Renal pelvis (tissue), 4 donors: ENCODE results near the gene VAMP8. TPM values are rescaled to one million over a fixed set of nuclear protein-coding genes. Genes with fewer than 3 reads are reported as not detected.
A peak's percentile ranks its signal among the peaks of the same experiment; 100 is the strongest.
"Not testable (repeated sequence)": the region's sequence is repeated elsewhere in the genome, so short reads cannot be mapped to it uniquely, and the experiment has no call there.

Source experiments
- DNase-seq: peaks from one replicate; pipeline ENCODE4 v3.0.0-alpha.2; 2013
- polyA plus RNA-seq, 3 donors: library from polyadenylated mRNA; unstranded; fragments of 120-200 nt; gene quantifications; one replicate each; pipeline ENCODE4 v1.2.1, GENCODE V29; 2013; ENCODE audit not compliant: insufficient read length in 3 of 3

The VAMP8 gene
- polyA plus RNA-seq, 3 donors = 85.7 to 106 (median 103) TPM

DNA sequence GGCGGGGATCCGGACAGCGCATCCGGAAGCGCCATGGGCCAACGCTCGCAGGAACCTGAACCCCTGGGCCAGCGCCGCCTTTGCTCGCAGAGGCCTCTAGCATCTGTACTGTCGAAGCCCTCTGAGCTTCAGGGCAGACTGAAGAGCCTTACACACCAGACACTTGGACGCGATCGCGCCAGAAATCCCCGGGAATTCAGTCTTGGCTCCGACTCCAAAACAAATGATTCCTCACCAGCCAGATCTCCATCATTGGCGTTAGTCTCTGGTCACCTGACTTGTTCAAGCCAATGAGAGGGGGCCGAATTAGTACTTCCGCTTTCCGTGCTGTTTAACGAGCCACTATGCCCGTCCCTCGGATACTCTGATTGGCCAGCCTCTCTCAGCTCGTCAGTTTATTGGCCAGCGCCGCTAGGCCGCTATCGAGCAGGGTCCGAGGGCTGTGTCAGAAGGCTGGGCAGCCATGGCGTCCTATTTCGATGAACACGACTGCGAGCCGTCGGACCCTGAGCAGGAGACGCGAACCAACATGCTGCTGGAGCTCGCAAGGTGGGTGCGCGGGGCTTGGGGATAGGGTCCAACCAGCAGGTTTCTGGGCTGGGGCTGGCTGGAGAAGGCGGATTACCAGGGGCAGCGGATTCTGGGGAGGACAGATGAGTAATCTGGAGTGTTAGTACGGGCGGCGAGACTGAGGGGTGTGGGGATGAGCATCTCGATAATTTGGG lies 18.1 kb downstream of the VAMP8 start, which contains the start of gene RNF181:
Gene RNF181 (plus strand): TSS at position 445 of the 725 bp plus-strand sequence. CDS start 19 bp downstream, at position 464.
- DNase-seq = peak; percentile 98

DNA sequence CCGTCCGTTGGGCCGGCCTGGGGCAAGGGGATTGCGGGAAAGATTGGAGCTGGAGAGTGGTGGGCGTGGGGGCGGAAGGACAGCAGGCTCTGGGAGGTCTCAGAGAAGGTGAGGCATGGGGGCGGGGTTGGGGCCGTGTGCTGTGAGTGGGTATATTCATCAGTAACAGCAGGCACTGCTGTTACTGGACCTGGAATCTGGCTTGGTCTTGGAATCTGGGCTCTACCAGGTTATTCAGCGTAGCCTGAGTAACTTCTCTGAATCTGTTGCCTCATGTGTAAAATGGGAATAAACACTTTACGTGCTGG lies 18.6 kb downstream of the VAMP8 start:
- DNase-seq = no peak

DNA sequence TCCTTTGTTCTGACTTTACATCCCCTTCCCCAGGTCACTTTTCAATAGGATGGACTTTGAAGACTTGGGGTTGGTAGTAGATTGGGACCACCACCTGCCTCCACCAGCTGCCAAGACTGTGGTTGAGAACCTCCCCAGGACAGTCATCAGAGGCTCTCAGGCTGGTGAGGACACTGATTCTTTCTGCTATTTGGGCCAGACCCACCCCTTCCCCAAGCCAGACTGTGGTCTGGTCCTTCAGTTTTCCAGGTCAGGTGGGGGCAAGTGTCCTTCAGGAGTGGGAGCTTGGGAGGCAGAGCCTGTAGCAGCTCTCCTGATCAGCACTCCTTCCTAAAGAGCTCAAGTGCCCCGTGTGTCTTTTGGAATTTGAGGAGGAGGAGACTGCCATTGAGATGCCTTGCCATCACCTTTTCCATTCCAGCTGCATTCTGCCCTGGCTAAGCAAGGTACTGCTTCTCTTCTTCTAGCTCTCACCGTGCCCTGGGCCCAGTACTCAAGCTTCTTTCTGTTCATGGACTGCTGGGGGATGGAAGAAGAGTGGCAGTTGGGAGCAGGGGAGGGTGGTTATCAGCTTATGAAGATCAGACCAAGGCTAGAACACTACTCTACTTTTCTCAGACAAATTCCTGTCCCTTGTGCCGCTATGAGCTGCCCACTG lies 19.2 kb downstream of the VAMP8 start:
- DNase-seq = no peak

DNA sequence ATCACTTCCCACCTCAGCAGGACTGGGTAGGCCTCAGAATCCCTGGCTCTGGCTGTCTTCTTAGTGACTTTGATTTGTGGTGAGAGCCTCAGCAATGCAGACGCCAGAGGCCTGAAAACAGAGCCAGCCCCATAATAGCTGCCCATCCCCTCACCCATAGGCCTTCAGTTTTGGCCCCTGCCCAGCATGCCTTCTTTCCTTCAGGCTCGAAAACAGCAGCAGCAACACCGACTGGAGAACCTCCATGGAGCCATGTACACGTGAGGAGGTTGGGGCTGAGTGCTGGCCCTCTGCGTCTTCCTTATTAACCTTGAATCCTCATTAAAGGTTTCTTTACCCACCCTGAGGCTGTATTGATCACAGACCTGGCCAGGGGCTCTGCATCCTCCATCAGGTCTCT lies 19.9 kb downstream of the VAMP8 start:
- DNase-seq = no peak

DNA sequence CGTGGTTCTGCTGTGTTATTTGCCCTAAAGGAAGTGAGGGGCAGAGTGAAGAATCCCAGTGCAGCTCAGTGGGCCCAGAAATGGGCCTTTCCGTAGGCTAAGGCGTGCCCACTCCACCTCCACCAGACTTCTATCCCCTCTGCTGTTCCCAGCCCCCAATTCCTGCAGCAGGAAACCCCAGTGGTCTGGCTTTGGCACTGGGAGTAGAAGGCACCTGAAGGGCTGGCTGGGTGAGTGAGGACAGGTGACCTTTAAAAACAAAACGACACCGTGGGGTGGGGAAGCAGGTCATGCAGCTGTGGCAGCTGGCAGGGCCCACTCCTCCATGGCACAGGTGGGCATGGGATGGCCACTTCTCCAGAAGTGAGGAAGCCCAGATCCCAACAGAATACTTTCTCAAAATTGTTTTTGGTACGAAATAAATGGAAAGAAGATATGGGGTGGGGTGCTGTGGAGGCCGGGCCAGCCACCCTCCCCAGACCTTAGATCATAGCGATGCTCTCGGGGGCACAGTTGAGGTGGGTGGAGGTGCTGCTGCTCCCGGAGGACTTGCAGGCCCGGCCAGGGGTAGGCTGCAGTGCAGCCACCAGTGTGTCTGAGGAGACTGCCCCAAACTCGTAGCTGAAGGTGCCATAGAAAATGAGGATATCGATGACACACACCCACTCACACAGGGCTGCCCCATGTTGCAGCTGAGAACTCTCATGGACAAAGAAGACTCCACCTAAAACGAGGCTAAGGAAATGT lies 21.4 kb downstream of the VAMP8 start:
- no peak for DNase-seq

DNA sequence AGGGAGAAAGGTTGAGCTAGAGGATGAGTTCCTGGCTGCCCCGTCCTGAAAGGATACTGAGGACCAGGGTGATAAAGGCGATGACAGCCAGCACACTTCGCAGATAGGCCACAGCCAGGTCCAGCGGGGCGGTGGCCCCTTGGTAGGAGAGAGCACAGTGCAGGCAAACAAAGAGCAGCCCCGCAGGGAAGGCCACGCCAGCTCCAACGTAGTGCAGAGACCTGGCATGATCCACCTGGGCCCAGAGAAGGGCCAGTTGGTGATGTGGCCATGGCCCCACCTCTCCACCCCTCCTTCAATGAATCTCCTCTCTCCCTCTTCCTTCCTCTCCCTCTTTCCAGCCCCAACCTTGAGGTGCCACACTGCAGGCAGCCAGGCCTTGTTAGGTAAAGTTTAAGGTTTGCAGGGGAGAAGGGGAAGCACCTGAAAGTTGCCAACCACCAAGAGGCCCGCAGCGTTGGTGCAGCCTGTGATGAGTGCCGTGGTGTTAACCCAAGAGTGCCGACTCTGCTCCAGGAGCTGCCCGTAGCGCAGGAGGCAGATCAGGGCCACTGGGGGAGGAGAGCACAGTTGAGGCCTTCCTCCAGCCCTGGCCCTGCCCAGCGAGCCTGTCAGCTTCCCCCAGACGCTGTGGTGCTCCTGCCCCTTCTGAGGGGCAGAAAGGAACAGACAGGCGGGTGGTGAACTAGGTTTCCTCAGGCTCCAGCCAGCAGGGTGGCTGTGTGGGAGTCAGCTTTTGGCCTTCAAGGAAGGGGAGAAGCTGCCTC lies 22.3 kb downstream of the VAMP8 start:
- no peak for DNase-seq

DNA sequence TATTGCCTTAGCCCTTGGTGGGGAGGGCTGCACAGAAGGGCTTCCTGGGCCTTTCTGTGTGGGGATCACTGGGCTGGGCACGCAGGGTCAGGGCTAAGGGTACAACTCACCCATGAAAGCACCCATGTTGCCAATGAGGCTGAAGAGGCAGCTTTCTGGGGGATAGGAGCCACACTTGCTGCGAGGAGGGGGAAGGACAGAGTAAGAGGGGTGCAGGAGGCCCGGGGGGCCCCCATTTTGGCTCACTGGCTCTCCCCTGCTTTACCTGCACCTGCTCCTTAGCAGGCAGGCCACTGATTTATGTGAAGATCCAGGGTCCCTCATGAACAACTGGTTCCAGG lies 22.8 kb downstream of the VAMP8 start:
- no peak for DNase-seq

DNA sequence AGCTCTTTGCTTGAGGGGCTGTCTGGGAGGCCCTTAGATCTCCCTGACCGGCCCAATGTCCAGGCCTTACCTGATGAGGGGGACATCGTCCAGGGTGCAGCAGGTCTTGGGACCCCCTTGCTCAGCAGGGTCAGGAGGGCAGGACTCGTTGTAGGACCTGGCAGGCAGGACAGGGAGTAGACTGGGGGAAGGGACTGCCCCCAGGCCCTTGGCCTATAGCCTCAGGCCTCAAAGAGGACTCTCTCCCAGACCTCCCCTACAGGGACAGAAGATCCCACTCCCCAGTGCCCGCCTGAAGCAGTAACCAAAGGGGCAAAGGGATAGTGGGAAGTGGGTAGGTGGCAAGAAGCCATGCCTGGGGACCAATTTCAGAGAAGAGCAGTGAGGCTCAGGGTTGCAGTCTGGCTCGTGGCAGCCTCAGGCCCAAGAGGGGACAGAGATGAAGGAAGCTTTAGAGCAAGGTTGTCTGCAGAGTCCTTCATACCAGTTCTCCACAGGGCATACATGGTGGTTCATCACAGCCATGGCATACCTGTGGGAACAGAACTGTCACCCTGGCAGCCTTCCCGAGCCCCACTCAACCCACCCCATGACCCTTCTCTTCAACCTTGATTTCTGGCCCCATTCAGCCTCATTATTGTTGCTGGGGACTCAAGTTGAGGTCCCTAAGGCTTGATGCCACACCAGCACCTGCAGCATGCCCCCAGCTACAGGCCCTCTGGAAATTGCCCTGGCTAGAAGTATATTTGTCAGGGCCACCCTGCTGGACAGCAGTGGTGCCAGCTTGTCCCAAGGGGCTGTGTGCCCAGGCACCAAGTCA lies 23.8 kb downstream of the VAMP8 start:
- no peak for DNase-seq

DNA sequence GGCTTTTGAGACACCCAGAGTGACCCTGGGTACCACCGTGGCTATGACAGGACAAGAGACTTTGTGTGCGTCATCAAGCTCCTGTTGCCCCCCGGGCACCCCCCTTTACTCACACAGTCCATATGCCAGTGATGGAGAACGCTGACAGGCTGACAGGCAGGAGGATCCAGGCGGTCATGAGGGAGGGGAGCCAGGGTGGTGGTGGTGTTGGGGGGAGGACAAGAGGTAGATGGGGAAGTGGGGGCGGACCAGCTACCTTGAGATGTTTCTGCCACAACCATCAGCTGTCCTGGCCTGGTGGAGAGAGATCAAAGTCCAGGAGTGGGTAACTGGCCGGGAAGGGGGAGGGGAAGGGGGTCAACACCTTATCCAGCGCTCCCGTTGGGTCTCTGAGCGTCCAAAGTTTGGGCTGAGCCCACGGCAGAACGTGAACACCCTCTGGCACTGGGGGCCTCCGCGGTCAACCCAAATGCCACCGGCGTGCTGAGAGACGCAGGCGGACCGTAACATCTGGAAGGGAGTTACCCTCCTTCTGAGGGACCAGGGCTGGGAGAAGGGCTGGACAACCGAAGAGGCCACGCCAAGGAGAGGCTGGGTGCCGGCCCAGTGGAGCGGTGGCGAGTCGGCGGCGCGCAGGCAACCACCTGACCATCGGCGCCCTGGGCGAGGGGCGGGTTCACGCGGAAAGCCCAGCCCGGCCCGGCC lies 24.5 kb downstream of the VAMP8 start:
- DNase-seq = no peak

DNA sequence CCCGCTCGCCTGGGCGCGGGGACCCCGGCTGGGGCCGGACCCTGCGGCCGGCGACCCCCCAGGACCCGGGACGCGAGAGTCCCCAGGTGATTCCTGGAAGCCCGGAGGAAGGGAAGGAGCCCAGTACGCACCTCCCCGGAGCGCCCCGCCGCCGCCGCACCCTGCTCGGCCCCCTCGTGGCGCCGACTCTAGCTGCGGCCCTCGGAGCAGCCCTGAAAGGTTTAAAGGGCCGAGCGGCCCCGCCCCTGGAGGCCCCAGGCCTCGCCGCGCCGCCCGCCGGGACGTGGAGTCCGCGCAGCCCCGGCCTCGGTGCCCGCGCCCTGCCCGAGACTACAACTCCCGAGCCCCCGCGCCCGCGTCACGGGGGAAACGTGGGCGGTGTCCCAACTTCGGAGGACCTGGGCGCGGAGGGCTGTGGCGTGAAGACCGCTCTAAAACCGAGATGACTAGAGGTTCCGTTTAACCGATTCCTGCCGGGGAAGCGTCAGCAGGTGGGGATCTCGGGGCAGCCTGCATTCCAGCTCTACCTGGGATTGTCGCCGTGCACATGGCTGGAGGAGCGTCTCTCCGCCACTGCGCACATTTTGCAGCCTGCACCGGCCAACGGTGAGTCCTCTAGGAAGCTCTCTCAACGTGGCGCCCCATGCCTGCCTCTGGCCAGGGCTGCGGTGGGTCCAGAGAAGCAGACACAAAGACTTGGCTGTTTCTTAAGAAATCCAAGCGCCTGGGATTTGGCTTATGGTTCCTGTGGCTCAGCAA lies 25.3 kb downstream of the VAMP8 start, which contains the start of gene TMEM150A:
Gene TMEM150A (minus strand): TSS at position 223 of the 759 bp plus-strand sequence. CDS start 750 bp downstream, outside the sequence.
- DNase-seq = peak; percentile 93

DNA sequence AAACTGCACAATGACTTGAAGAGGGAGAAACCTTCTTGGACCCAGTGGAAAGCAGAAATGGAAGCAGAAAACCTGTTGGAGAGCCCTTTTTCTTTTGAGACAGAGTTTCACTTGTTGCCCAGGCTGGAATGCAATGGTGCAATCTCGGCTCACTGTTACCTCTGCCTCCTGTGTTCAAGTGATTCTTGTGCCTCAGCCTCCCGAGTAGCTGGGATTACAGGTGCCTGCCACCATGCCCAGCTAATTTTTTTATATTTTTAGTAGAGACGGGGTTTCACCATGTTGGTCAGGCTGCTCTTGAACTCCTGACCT lies 26.7 kb downstream of the VAMP8 start:
- DNase-seq = not testable (repeated sequence)

DNA sequence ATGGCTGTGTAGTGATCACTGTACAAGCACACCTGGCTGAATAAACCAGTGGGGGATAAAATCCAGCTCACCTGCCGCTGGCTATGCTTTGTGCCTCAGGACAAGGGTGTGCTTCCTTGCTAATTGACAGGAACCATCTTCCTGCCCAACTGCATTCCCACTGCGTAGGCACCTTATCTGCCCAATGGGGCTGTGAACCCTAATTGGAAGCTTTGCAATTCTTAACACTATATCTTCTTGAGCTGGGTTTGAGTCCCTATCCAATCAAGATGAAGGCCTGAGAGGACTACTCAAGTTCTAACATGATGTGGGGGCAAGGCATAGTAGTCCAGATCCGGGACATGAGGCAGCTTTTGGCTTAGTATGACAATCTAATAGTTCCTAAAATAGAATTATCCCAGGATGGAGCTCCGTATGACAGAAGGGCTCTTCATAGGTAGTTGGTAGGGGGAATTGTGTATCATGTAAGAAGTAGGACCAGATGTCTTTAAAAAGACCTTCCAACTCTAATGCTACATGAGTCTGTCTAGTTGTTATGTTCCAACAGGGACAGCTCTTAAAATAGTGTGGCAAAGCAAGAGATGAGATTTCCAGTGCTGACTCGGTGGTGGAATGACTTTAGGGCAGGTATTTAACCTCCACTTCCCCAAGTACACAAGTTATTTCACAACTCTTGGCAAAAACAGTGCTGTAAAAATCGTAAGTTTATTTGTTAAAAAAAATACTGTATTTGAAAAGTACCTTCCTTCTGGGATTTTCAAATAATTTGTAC lies 27.4 kb downstream of the VAMP8 start:
- no peak for DNase-seq

DNA sequence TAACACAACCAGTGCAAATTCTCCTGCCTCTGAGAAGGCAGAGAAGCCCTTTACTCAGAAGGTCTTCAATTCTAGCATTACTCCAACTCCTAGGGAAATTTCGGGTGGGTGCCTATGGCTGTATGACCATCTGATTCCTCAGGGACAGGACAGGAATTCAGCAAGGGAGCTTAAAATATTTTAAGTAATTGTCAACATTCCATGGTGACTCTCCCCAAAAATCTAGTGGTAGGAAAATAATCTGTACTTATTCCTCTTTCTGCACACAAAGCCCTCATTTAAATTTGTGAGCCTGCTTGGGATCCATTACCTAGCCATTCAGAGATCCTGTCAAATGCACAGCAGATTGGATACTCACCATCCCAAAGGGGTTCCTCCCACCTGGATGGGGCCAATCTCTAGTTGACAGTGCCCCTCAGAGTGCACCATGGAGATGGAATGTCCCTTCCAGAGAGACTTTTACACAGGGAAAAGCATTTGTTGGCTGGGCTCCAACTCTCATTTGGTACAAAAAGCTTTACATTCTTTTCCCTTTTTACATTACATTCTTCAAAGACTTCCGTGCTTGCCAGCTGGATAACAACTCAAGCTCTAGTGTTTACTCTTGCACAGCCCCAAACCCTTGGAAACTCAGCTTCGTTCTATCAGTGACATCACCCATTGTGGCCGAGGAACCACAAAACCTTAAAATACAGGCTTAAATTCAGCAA lies 28.2 kb downstream of the VAMP8 start:
- DNase-seq = peak; percentile 77

DNA sequence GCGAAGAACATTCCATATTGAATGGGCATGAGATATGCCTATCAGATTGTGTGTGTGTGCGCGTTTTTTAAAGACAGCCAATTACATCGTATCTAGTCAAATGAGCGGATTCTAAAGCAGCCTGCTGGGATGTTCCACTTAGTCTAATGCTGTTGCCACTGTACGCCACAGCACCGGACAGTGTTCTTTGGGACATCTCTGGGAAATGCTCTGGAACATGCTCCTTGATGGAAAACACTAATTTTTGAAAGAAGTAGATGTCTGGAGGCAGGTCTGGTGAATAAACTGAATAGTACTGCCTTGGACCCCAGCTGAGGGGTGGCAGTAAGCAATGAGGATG lies 28.7 kb downstream of the VAMP8 start:
- no peak for DNase-seq

DNA sequence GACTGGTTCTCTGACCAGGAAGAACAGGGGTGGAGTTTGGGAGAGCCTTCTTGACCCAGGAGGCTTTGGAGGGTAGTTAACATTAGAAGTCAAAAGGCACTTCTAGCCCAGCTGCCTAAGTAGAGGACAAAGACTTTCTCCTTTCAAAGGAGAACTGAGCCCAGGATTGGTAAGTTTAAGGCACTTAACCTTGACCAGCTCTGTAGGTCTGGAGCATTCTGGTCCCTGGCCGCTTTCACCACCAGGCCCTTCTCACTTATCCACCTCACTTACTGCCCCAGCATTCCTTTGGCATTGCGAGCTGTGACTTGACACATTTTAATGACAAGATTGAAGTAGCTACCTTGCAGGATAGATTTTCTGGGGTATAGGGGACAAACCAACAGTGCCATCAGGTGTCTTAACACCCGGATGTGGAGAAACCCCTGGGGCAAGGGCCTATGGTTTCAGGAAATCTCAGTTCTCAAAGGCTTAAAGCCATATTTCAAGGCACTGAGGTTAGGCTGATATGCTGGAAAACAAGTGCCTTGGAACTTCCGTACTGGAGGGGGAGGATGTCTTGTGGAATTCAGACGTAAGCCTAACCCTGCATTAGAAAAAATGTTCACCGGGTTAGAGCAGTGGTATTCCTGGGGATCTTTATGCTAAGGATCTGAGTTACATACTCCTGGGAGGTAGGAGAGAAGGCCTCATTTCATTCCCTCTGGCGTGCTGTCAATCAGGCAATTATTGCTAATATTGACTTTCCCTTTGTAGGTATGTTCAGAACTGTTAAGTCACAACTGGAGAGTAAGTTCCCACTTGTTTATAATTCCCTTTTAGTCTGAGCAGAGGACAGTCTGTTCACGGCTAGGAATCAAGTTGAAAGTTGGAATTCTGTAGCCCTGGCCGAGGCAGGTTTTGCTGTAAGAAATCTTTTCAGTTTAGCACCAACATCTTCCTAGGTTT lies 30.2 kb downstream of the VAMP8 start:
- DNase-seq = no peak

DNA sequence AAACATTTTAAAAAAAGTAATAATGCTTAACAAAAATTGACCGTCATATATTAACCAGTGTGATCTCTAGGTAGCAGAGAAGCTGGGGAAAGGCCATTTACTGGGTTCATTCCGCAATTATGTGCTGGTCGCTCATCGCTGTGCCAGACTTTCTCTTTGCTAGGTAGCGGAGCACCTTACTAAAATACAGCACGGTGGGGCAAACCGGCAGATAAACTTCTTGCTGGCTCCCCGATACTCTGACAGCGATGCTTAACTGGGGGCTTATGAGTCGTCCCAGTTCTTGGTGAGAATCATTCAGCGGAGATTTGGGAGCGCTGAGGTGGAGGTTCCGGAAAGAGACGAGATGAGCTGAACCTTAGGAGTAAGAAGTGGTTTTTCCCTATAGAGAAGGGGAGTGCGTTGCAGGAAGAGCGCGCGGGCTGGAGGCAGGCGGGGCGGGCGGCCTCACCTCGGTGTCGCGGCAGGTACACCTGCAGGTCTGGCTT lies 33.9 kb downstream of the VAMP8 start:
- DNase-seq = no peak
